DMS114 treated with DMSO at 0.1 percent for 48 hours (cell line): ENCODE results near the gene GPATCH2.
"Not testable (repeated sequence)": the region's sequence is repeated elsewhere in the genome, so short reads cannot be mapped to it uniquely, and the experiment has no call there.

Experiments
- DNase-seq: peaks from one replicate; lab custom pipeline; 2025; ENCODE audit not compliant: unreplicated experiment; lab: John Stamatoyannopoulos, UW

Gene GPATCH2

GRCh38 chr1:217527151-217527550, 103.7 kb downstream of the GPATCH2 start:
- no peak for DNase-seq

GRCh38 chr1:217526636-217527035, 104.3 kb downstream of the GPATCH2 start:
- no peak for DNase-seq

- no peak for DNase-seq
These were observed 105.0 kb downstream of the GPATCH2 start for GRCh38 chr1:217525773-217526490.

- no peak for DNase-seq
These were observed 105.9 kb downstream of the GPATCH2 start for GRCh38 chr1:217524787-217525520.

- DNase-seq, result not testable (repeated sequence)
These were observed 107.0 kb downstream of the GPATCH2 start for GRCh38 chr1:217523921-217524320.

- no peak for DNase-seq
These were observed 108.6 kb downstream of the GPATCH2 start for GRCh38 chr1:217522277-217522676.

- no peak for DNase-seq
These were observed 109.6 kb downstream of the GPATCH2 start for GRCh38 chr1:217521317-217521716.

- no peak for DNase-seq
These were observed 124.0 kb downstream of the GPATCH2 start for GRCh38 chr1:217506878-217507277.

- DNase-seq, result no peak
These were observed 132.7 kb downstream of the GPATCH2 start for GRCh38 chr1:217498209-217498608.

- DNase-seq, result no peak
These were observed 135.6 kb downstream of the GPATCH2 start for GRCh38 chr1:217495249-217495648.

- DNase-seq, result no peak
These were observed 136.1 kb downstream of the GPATCH2 start for GRCh38 chr1:217494767-217495166.

- no peak for DNase-seq
These were observed 137.6 kb downstream of the GPATCH2 start for GRCh38 chr1:217493290-217493689.

- DNase-seq, result no peak
These were observed 146.0 kb downstream of the GPATCH2 start for GRCh38 chr1:217484871-217485270.

GRCh38 chr1:217482356-217483102, 148.4 kb downstream of the GPATCH2 start:
- DNase-seq, result no peak

GRCh38 chr1:217478450-217478849, 152.4 kb downstream of the GPATCH2 start:
- DNase-seq, result no peak

GRCh38 chr1:217472915-217473314, 158.0 kb downstream of the GPATCH2 start:
- DNase-seq, result no peak

- no peak for DNase-seq
These were observed 159.5 kb downstream of the GPATCH2 start for GRCh38 chr1:217471403-217471802.

GRCh38 chr1:217469983-217470382, 160.9 kb downstream of the GPATCH2 start:
- no peak for DNase-seq

- DNase-seq, result no peak
These were observed 165.8 kb downstream of the GPATCH2 start for GRCh38 chr1:217465102-217465501.

- DNase-seq, result no peak
These were observed 168.2 kb downstream of the GPATCH2 start for GRCh38 chr1:217462666-217463065.

GRCh38 chr1:217462159-217462558, 168.7 kb downstream of the GPATCH2 start:
- DNase-seq, result no peak

- no peak for DNase-seq
These were observed 173.9 kb downstream of the GPATCH2 start for GRCh38 chr1:217457016-217457415.
